Chondrocyte (in vitro differentiated cells): ENCODE measurements around the gene MSL3B.

Source experiments
- DNase-seq: peaks from one replicate; pipeline ENCODE4 v3.0.0; 2021; ENCODE audit warnings: mixed read lengths, low spot score
- H3K27ac Mint-ChIP-seq: one replicate; pipeline ENCODE4 v1.8.0; 2021; ENCODE audit warnings: mild to moderate bottlenecking, moderate library complexity, mixed read lengths; ENCODE audit not compliant: unreplicated experiment
- H3K27me3 Mint-ChIP-seq: 2 replicates; pipeline ENCODE4 v1.8.0; 2021; ENCODE audit warnings: low read depth, mixed read lengths
- H3K36me3 Mint-ChIP-seq: 2 replicates; pipeline ENCODE4 v1.8.0; 2021; ENCODE audit warnings: low read depth, mixed read lengths
- H3K4me1 Mint-ChIP-seq: 2 replicates; pipeline ENCODE4 v1.8.0; 2021; ENCODE audit warnings: low read depth, mild to moderate bottlenecking, mixed read lengths
- H3K4me3 Mint-ChIP-seq: one replicate; pipeline ENCODE4 v1.8.0; 2021; ENCODE audit warnings: mild to moderate bottlenecking, moderate library complexity, mixed read lengths; ENCODE audit not compliant: unreplicated experiment
- H3K9me3 Mint-ChIP-seq: 2 replicates; pipeline ENCODE4 v1.8.0; 2021; ENCODE audit warnings: low read depth, mixed read lengths
- CTCF ChIP-seq: fragments of 200-600 bp; sonication (generic); IDR thresholded peaks from 2 replicates; pipeline ENCODE4 v1.5.0; 2021; ENCODE audit warnings: antibody characterized with exemption, mild to moderate bottlenecking, moderate library complexity

MSL3B gene

GRCh38 chr2:233844064-233844807 is 23.9 kb downstream of the MSL3B start:
- peak; percentile 57 for DNase-seq
- no peak overlapping the region for H3K4me3 Mint-ChIP-seq
- H3K9me3 Mint-ChIP-seq: no peaks in the 10 kb centered on the region
- no peak for TF ChIP-seq CTCF
- no peaks in the 10 kb centered on the region for H3K27me3 Mint-ChIP-seq
- peaks cover 12% of the 10 kb centered on the region for H3K36me3 Mint-ChIP-seq
- H3K4me1 Mint-ChIP-seq: peaks cover 3% of the 10 kb centered on the region
- H3K27ac Mint-ChIP-seq: no peak overlapping the region

- TF ChIP-seq CTCF: no peak
- Mint-ChIP-seq H3K27me3 (no peaks in the 10 kb centered on the region), H3K36me3 (peaks cover 9% of the 10 kb centered on the region)
These were observed 27.0 kb downstream of the MSL3B start for GRCh38 chr2:233841183-233841582.

GRCh38 chr2:233840520-233840919 is 27.7 kb downstream of the MSL3B start:
- Mint-ChIP-seq H3K4me3 (no peak overlapping the region), H3K36me3 (peaks cover 9% of the 10 kb centered on the region), H3K27ac (no peak overlapping the region), H3K27me3 (no peaks in the 10 kb centered on the region), H3K9me3 (no peaks in the 10 kb centered on the region), H3K4me1 (peaks cover 2% of the 10 kb centered on the region)
- peak; percentile 42 for DNase-seq
- no peak for TF ChIP-seq CTCF

More at GRCh38 chr2:233841183-233841582, 27.0 kb downstream of the MSL3B start:
- DNase-seq: peak; percentile 34
- no peaks in the 10 kb centered on the region for H3K9me3 Mint-ChIP-seq
- no peak overlapping the region for H3K4me3 Mint-ChIP-seq
- peaks cover 6% of the 10 kb centered on the region for H3K4me1 Mint-ChIP-seq
- H3K27ac Mint-ChIP-seq: no peak overlapping the region

- TF ChIP-seq CTCF: no peak
- DNase-seq: peak; percentile 51
- Mint-ChIP-seq H3K27me3 (no peaks in the 10 kb centered on the region), H3K27ac (no peak overlapping the region), H3K36me3 (peaks cover 9% of the 10 kb centered on the region), H3K4me3 (no peak overlapping the region), H3K9me3 (no peaks in the 10 kb centered on the region), H3K4me1 (peaks cover 2% of the 10 kb centered on the region)
These were observed 28.8 kb downstream of the MSL3B start for GRCh38 chr2:233839447-233839820.

- Mint-ChIP-seq H3K27ac (no peak overlapping the region), H3K36me3 (peaks cover 9% of the 10 kb centered on the region)
- DNase-seq: peak; percentile 69
These were observed 29.3 kb downstream of the MSL3B start for GRCh38 chr2:233838726-233839446.

More at GRCh38 chr2:233838726-233839446, 29.3 kb downstream of the MSL3B start:
- no peak overlapping the region for H3K4me3 Mint-ChIP-seq
- no peaks in the 10 kb centered on the region for H3K27me3 Mint-ChIP-seq
- peaks cover 2% of the 10 kb centered on the region for H3K4me1 Mint-ChIP-seq
- TF ChIP-seq CTCF: no peak
- H3K9me3 Mint-ChIP-seq: no peaks in the 10 kb centered on the region
